NCI-H82 (cell line): ENCODE measurements around the gene HS6ST2.
A peak's percentile ranks its signal among the peaks of the same experiment; 100 is the strongest.
"Not testable (repeated sequence)": the region's sequence is repeated elsewhere in the genome, so short reads cannot be mapped to it uniquely, and the experiment has no call there.

Experiments used
- DNase-seq: peaks from one replicate; lab custom pipeline; 2025; lab: John Stamatoyannopoulos, UW

The HS6ST2 gene

GRCh38 chrX:132940727-132941327 is 17.6 kb downstream of the HS6ST2 start:
- peak; percentile 87 for DNase-seq

DNA sequence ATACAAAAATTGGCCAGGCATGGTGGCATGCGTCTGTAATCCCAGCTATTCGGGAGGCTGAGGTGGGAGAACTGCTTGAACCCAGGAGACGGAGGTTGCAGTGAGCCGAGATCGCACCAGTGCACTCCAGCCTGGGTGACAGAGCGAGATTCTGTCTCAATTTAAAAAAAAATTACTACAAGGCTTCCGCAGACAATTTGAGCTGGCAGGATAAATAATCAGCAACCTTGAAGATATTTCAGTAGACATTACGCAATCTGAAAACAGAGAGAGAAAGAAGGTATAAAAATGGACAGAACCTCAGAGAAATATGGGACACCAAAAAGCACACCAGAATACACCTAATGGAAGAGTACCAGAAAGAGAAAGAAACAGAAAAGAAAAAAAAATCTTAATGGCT is 25.3 kb downstream of the HS6ST2 start:
- no peak for DNase-seq

DNA sequence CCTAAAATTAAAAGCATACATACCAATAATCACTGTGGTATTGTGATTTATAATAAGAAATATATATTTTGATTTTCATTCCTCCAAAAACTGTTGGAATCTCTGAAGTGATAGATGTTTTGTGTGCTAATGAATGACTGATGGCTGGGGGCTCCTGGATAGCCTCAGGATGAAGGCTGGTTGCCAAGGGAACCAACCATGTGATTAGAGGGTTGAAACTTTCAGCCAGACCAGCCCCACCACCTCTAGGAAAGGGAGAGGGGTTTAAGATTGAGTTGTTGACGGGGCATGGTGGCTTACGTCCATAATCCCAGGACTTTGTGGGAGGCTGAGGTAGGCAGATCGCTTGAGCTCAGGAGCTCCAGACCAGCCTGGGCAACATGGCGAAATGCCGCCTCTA is 34.0 kb downstream of the HS6ST2 start:
- DNase-seq = no peak

DNA sequence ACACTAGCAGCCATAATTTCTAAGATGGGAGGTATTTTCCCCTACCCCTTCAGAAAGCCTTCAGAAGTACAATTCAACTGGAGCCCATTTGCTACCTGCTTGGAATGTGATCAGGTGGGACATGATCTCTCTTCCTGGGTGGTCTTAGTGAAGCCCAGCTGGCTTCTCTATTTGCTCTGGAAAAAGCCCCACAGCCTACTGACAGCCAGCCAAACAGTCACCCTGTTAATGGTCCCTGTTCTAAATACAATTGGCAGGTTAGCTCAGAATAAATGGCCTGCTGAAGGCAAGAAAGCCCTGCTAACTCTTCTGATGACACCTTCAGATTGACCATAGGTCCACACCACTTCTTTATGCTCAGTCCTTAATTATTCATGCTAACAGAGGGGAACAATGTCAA is 39.9 kb downstream of the HS6ST2 start:
- DNase-seq = no peak

GRCh38 chrX:132916349-132916748 is 42.1 kb downstream of the HS6ST2 start:
- no peak for DNase-seq

- no peak for DNase-seq
Observed at GRCh38 chrX:132909643-132910042, 48.8 kb downstream of the HS6ST2 start.

GRCh38 chrX:132908891-132909290 is 49.5 kb downstream of the HS6ST2 start:
- no peak for DNase-seq

- no peak for DNase-seq
Observed at GRCh38 chrX:132900633-132901293, 57.7 kb downstream of the HS6ST2 start.

DNA sequence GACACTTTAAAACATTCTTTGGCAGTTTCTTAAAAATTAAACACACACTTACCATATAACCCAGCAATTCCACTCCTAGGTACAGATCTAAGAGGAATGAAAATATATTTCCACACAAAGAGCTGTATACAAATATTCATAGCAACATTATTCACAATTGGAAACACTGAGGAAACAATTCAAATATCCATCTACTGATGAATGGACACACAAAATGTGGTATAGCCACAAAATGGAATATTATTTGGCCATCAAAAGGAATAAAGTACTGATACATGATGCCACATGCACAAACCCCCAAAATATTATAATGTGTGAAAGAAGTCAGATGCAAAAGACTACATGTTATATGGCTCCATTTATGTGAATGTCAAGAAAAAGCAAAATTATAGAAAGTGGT is 70.9 kb downstream of the HS6ST2 start:
- no peak for DNase-seq

DNA sequence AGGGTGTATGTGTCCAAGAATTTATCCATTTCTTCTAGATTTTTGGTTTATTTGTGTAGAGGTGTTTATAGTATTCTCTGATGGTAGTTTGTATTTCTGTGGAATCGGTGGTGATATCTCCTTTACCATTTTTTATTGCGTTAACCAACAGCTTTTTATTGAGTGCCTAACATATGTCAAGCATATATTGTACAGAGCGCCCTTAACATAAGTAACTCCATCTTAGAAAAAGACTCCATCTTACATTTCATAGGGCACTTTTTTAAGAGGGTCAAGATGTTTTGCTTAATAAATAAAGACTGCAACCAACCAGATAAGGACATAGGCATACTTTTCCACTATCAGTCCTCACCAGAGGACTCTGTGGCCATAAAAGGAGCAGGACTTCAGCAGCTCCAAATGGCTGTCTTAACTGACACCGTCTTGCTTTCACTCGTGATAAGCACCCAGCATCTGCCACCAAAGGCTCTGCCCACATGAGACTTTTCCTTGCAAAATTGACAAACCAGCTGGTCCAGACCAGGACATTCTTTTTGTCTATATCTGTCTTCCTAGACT is 75.0 kb downstream of the HS6ST2 start:
- no peak for DNase-seq

- DNase-seq = not testable (repeated sequence)
Observed at GRCh38 chrX:132880753-132881152, 77.7 kb downstream of the HS6ST2 start.

GRCh38 chrX:132877954-132878536 is 80.4 kb downstream of the HS6ST2 start:
- DNase-seq = peak; percentile 33

- DNase-seq = peak; percentile 29
Observed at GRCh38 chrX:132876523-132877338, 81.7 kb downstream of the HS6ST2 start.

DNA sequence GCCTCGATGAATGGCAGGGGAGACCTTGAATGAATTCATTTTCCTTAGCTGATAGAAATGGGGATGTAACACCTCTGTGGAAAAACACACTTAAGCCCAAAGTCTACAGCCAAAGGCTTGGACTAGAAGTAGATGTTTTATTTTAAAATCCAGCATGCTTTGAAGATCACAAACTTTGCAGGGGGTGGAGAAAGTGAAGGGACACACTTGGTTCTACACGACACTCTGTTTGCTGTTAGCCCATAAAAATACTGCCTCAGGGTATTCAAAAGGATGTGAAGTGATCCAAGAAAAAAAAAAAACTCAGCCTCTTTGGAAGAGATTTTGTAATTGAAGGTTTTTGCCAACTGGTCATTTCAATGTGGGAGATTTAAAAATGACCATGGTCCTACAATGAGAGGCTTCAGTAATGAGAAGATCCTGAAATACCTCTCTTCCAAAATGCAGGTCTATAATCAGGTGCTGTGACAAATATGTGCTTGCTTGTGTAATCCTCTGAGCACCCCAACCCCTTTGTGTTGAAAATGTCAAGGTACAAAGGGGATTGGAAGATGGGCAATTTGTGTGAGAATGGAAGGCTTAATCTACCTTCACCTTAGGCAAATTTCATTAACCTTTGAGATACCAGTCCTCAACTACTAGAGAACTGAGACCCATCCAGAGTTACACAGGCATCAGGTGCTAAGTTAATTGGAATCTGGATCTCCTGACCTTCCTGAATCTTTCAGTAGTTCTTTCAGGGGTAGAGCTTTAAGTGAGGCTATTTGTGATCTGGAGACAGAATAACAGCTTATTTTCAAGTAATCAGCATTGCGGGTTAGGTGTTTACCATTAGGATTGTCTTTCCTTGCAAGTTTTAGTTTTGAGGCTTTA is 82.5 kb downstream of the HS6ST2 start:
- DNase-seq = no peak

DNA sequence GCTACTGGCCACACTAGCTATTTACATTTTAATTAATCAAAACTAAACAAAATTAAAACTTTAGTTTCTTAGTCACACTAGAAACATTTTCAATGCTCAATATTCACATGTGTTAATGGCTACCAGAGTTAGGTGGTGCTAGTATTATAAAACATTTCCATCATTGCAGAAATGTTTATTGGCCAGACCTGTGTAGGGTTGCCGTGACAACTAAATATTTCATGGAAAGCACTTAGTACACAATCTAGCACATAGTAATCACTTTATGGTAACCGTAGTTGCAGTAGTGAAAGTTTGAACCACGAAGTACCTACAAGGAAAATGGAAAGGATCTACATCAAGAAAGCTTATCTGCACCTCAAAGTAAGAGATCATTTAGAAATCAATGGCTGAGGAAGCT is 95.9 kb downstream of the HS6ST2 start:
- no peak for DNase-seq

GRCh38 chrX:132861076-132861475 is 97.4 kb downstream of the HS6ST2 start:
- DNase-seq = no peak

DNA sequence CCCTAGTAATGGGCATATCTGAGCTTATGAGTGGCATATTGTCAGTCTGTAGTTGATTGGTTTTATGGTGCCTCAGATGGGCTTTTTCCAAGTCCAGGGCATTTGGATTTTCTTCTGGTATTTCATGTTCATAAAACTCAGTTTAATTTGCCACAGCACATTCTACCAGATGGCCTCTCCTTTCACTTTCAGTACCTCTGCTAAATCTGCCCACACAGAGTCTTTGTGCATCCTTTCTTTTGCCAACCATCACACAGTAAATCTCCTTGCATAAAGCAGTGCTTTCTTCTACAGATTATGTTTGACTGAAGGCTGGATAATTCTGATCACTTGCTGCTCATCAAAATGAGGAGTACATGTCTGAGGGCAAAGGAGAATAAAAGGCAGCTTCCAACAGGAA is 98.2 kb downstream of the HS6ST2 start:
- no peak for DNase-seq

DNA sequence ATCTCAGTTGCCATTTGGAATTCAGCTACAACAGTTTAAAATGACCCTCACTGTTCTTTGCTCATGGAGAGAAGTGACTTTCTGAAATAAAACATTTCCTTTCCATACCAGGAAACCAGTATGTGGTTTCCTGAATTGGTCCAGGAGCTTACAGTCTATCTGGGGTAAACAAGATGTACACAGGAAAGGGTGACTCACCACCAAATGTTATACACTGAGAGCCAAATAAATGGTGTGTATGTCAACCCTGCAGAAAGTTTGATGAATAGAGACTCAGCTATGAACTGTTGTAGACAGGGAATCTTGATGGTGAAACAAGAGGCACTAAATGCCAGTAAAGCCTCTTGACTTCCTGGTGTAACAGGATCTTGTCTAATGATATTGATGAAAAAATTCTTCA is 100.4 kb downstream of the HS6ST2 start:
- no peak for DNase-seq

GRCh38 chrX:132855780-132856341 is 102.6 kb downstream of the HS6ST2 start:
- DNase-seq = no peak

DNA sequence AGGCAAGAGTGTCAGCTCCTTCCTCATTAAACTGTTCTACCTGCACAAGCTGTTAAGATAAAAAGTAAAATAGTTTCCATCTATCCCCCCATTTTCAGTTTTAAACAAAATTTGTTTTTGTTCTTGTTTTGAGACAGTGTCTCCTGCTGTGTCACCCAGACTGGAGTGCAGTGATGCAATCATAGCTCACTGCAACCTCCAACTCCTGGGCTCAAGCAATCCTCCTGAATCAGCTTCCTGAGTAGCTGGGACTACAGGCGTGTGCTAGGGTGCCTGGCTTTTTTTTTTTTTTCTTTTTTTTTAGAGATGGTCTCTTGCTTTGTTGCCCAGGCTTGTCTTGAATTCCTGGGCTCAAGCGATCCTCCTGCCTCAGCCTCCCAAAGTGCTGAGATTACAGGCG is 105.4 kb downstream of the HS6ST2 start:
- DNase-seq = no peak

- DNase-seq = no peak
Observed at GRCh38 chrX:132848296-132848970, 110.0 kb downstream of the HS6ST2 start.
